Nephron progenitor cell (in vitro differentiated cells): ENCODE results near the gene GALE.
"Not testable (repeated sequence)": the region's sequence is repeated elsewhere in the genome, so short reads cannot be mapped to it uniquely, and the experiment has no call there.

Experiments used
- DNase-seq: peaks from one replicate; pipeline ENCODE4 v3.0.0; 2021
- H3K27ac Mint-ChIP-seq: 2 replicates; pipeline ENCODE4 v1.8.0; 2021; ENCODE audit warnings: mild to moderate bottlenecking, moderate library complexity, mixed read lengths
- H3K27me3 Mint-ChIP-seq: 2 replicates; pipeline ENCODE4 v1.8.0; 2021; ENCODE audit warnings: mild to moderate bottlenecking, low read depth, mixed read lengths; ENCODE audit not compliant: poor library complexity
- H3K36me3 Mint-ChIP-seq: 2 replicates; pipeline ENCODE4 v1.8.0; 2021; ENCODE audit warnings: low read depth, mixed read lengths
- H3K4me1 Mint-ChIP-seq: 2 replicates; pipeline ENCODE4 v1.8.0; 2021; ENCODE audit warnings: mixed read lengths
- H3K4me3 Mint-ChIP-seq: 2 replicates; pipeline ENCODE4 v1.8.0; 2021; ENCODE audit warnings: mild to moderate bottlenecking, moderate library complexity, mixed read lengths
- H3K9me3 Mint-ChIP-seq: 2 replicates; pipeline ENCODE4 v1.8.0; 2021; ENCODE audit warnings: mild to moderate bottlenecking, moderate library complexity, mixed read lengths
- CTCF ChIP-seq: fragments of 200-600 bp; sonication (generic); IDR thresholded peaks from 2 replicates; pipeline ENCODE4 v1.5.0; 2021; ENCODE audit warnings: antibody characterized with exemption

GALE gene

GRCh38 chr1:23800400-23801337 lies at the start of gene GALE:
Gene GALE, minus strand, starts transcription at chr1:23800754. Its CDS starts 1,747 bp downstream, at chr1:23799007.
- peaks cover 14% of the 10 kb centered on the region for H3K27me3 Mint-ChIP-seq
- H3K27ac Mint-ChIP-seq: peak within 1 kb of the TSS; percentile 88
- H3K36me3 Mint-ChIP-seq: peaks cover 16% of the 10 kb centered on the region
- DNase-seq: peak; percentile 93
- H3K4me3 Mint-ChIP-seq: peak within 1 kb of the TSS; percentile 94
- no peak for TF ChIP-seq CTCF
- peaks cover 17% of the 10 kb centered on the region for H3K4me1 Mint-ChIP-seq
- H3K9me3 Mint-ChIP-seq: no peaks in the 10 kb centered on the region

- Mint-ChIP-seq H3K9me3 (peaks cover 27% of the 10 kb centered on the region), H3K4me3 (no peak overlapping the region), H3K36me3 (peaks cover 21% of the 10 kb centered on the region), H3K4me1 (no peaks in the 10 kb centered on the region), H3K27me3 (peaks cover under 1% of the 10 kb centered on the region), H3K27ac (no peak overlapping the region)
- no peak for TF ChIP-seq CTCF
- no peak for DNase-seq
These were observed 48.4 kb upstream of the GALE start for GRCh38 chr1:23848673-23849616.

GRCh38 chr1:23847482-23848095 lies 47.0 kb upstream of the GALE start:
- not testable (repeated sequence) for DNase-seq, H3K4me1 Mint-ChIP-seq, H3K4me3 Mint-ChIP-seq, H3K27ac Mint-ChIP-seq
- H3K27me3 Mint-ChIP-seq: peaks cover 13% of the 10 kb centered on the region
- peaks cover 17% of the 10 kb centered on the region for H3K36me3 Mint-ChIP-seq
- peaks cover 23% of the 10 kb centered on the region for H3K9me3 Mint-ChIP-seq

- H3K27me3 Mint-ChIP-seq: peaks cover 34% of the 10 kb centered on the region
- H3K36me3 Mint-ChIP-seq: peaks cover 17% of the 10 kb centered on the region
- no peaks in the 10 kb centered on the region for H3K4me1 Mint-ChIP-seq
- DNase-seq: no peak
- H3K27ac Mint-ChIP-seq: no peak overlapping the region
- peaks cover 18% of the 10 kb centered on the region for H3K9me3 Mint-ChIP-seq
- H3K4me3 Mint-ChIP-seq: no peak overlapping the region
- no peak for TF ChIP-seq CTCF
These were observed 44.6 kb upstream of the GALE start for GRCh38 chr1:23845163-23845562.

- no peak overlapping the region for H3K4me3 Mint-ChIP-seq
- peaks cover 17% of the 10 kb centered on the region for H3K36me3 Mint-ChIP-seq
- no peak overlapping the region for H3K27ac Mint-ChIP-seq
- no peak for TF ChIP-seq CTCF
- H3K27me3 Mint-ChIP-seq: peaks cover 35% of the 10 kb centered on the region
- DNase-seq: no peak
- peaks cover 1% of the 10 kb centered on the region for H3K4me1 Mint-ChIP-seq
- peaks cover 18% of the 10 kb centered on the region for H3K9me3 Mint-ChIP-seq
These were observed 43.1 kb upstream of the GALE start for GRCh38 chr1:23843644-23844043.
